Effector memory CD4-positive, alpha-beta T cell (primary cell): ENCODE measurements around the gene TRAPPC11.
"Not testable (repeated sequence)": the region's sequence is repeated elsewhere in the genome, so short reads cannot be mapped to it uniquely, and the experiment has no call there.

Experiments used
- DNase-seq, 3 donors: peaks; one replicate each; pipeline ENCODE4 v3.0.0-alpha.2; 2020
- H3K27ac ChIP-seq: 2 replicates; pipeline ENCODE4 v1.7.0; 2013; ENCODE audit warnings: mild to moderate bottlenecking, low read length, moderate library complexity; ENCODE audit not compliant: insufficient read depth, poor library complexity, severe bottlenecking
- H3K27me3 ChIP-seq: replicated peaks from 2 replicates; pipeline ENCODE4 v1.7.0; 2013; ENCODE audit warnings: mild to moderate bottlenecking, low read length; ENCODE audit not compliant: insufficient read depth, control insufficient read depth, poor library complexity, severe bottlenecking
- H3K36me3 ChIP-seq: 2 replicates; pipeline ENCODE4 v1.7.0; 2013; ENCODE audit warnings: mild to moderate bottlenecking, low read length, moderate library complexity; ENCODE audit not compliant: control insufficient read depth, insufficient read depth
- H3K4me1 ChIP-seq: 2 replicates; pipeline ENCODE4 v1.7.0; 2013; ENCODE audit warnings: low read length, mild to moderate bottlenecking; ENCODE audit not compliant: control insufficient read depth, insufficient read depth, poor library complexity, severe bottlenecking
- H3K4me3 ChIP-seq: 2 replicates; pipeline ENCODE4 v1.7.0; 2013; ENCODE audit warnings: low read length, low read depth, mild to moderate bottlenecking; ENCODE audit not compliant: insufficient read depth, poor library complexity, severe bottlenecking
- H3K9me3 ChIP-seq: 2 replicates; pipeline ENCODE4 v1.7.0; 2013; ENCODE audit warnings: mild to moderate bottlenecking, low read length, moderate library complexity; ENCODE audit not compliant: control insufficient read depth

The TRAPPC11 gene

DNA sequence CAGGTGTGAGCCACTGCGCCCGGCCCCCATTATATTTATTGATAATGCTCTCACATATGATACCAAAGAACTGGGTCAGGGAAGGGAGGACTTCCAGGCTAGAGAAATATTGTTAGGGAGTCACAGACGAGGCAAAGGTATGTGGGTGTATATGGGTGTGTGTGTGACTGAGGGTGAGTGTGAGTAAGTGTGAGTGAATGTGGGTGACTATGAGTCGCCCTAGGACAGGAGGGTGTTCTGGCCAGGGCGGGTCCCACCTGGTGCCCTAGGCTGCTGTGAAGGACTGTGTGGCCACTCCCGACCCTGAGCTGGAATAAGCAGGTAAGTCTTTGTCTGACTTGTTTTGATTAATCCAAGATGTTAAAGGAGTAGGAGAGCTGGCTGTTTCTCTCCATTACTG is 34.5 kb upstream of the TRAPPC11 start:
- Histone ChIP-seq H3K4me1 (no peaks in the 10 kb centered on the region), H3K36me3 (no peaks in the 10 kb centered on the region), H3K4me3 (no peak overlapping the region), H3K27me3 (no peaks in the 10 kb centered on the region), H3K9me3 (no peaks in the 10 kb centered on the region), H3K27ac (no peak overlapping the region)
- DNase-seq, result no peak

DNA sequence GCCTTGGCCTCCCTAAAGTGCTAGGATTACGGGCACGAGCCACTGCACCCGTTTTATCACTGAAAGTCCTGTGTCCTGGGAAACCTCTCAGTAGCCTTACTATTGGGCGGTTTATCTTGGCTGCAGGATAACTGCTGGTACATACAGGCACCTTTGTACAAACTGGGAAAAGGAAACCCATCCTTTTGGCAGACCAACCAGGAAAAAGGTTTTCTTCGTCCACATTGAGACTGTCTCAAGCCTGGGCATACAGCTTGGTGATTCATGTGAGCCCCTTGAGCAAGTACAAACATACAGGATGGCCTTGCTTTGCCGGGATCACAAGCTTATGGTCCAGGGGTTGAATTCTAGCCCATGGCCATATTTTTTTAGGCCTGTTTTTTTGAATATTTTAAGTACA is 32.9 kb upstream of the TRAPPC11 start:
- Histone ChIP-seq H3K36me3 (no peaks in the 10 kb centered on the region), H3K9me3 (no peaks in the 10 kb centered on the region), H3K27ac (no peak overlapping the region), H3K4me1 (no peaks in the 10 kb centered on the region), H3K4me3 (no peak overlapping the region), H3K27me3 (no peaks in the 10 kb centered on the region)
- no peak for DNase-seq

DNA sequence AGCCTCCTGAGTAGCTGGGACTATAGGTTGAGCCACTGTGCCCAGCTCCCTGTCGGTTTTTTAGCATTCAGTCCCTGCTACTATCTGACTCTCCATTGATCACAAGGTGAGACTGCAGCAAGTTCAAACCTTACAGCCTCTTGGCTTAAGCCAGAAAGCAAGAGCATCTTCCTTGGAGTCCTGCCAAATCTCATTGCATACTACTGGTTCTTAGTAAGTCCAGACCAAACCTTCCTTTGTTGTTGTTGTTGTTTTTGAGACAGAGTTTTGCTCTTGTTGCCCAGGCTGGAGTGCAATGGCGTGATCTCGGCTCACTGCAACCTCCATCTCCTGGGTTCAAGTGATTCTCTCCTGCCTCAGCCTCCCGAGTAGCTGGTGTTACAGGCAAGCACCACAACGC is 31.8 kb upstream of the TRAPPC11 start:
- DNase-seq, H3K27ac ChIP-seq, H3K9me3 ChIP-seq, H3K4me1 ChIP-seq, H3K4me3 ChIP-seq, H3K36me3 ChIP-seq, H3K27me3 ChIP-seq: not testable (repeated sequence)

DNA sequence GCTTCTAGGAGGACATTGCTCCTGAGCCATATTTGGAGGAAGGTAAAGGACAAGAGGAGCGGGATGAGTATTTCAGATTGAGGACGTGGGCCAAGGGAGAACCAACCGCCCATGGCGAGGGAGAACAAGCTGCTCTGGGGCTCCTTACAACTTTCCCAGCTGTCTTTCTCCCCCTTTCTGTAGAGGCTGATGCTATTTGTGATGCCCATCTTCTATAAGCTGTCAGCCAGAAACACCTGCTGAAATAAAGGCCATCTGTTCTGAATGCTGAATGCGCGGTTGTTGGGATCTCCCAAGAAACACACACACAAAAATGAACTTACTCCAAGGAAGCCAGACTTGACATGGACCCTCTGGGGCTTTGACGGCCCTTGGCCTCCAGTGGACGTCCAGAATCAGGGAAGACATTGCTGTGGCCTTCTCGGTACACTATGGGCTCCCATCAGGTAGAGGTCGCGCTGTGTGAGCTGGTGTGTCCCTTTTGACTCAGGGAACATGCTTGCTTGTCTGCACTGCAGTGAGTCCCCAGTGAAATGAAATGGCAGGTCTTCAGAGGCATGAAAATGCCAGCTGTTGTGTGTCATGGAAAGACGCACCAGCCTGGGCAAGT is 31.0 kb upstream of the TRAPPC11 start:
- Histone ChIP-seq H3K4me3 (no peak overlapping the region), H3K4me1 (no peaks in the 10 kb centered on the region), H3K9me3 (no peaks in the 10 kb centered on the region), H3K36me3 (no peaks in the 10 kb centered on the region), H3K27ac (no peak overlapping the region), H3K27me3 (no peaks in the 10 kb centered on the region)
- no peak for DNase-seq

DNA sequence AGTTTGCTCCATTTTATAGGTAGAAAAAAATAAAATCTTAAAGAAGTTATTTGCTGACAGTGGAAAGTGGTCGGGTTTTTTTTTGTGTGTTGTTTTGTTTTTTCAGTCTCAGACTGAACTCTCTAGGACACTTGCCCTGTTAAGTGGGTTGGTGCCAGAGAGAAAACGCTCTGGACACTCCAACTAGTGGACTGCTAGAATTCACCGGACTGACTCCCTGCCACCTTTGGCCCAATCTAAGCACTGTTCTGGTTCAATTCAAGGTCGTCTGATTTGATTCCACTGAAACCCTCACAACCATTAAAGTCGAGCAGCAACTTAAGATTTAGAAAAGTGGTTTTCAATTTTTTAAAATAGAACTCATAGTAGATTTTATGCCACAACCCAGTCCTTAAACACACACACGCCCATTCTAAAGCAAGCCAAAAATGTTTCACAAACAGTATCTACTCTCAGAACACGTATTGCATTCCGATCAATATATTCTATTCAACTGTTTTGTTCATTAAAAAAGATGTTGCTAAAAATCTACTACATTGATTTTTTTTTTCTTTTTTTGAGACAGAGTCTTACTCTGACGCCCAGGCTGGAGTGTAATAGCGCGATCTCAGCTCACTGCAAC is 27.4 kb upstream of the TRAPPC11 start:
- no peaks in the 10 kb centered on the region for H3K27me3 ChIP-seq
- H3K36me3 ChIP-seq, result no peaks in the 10 kb centered on the region
- H3K4me1 ChIP-seq, result no peaks in the 10 kb centered on the region
- H3K27ac ChIP-seq, result no peak overlapping the region
- no peak overlapping the region for H3K4me3 ChIP-seq
- no peaks in the 10 kb centered on the region for H3K9me3 ChIP-seq
- DNase-seq, result no peak

DNA sequence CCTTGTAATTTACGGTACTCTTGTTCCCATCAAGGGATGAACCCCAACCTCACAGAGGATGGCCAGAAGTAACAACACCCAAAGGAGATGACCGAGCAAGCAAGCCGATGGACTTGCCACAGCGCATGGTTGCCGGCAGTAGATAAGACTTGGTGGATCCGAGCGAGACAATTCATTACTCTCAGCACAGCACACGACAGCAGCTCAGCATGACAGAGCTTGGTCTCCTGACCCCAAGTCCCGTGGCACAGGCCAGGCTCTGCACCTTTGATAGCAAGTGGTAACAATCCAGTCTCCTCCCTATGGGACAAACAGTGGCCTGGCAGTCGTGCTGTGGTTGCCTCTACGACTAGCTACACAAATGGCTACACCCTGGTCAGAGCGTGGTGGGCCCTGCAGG is 26.4 kb upstream of the TRAPPC11 start:
- no peaks in the 10 kb centered on the region for H3K27me3 ChIP-seq
- no peak overlapping the region for H3K27ac ChIP-seq
- H3K36me3 ChIP-seq, result no peaks in the 10 kb centered on the region
- H3K4me3 ChIP-seq, result no peak overlapping the region
- no peaks in the 10 kb centered on the region for H3K9me3 ChIP-seq
- H3K4me1 ChIP-seq, result no peaks in the 10 kb centered on the region
- no peak for DNase-seq

DNA sequence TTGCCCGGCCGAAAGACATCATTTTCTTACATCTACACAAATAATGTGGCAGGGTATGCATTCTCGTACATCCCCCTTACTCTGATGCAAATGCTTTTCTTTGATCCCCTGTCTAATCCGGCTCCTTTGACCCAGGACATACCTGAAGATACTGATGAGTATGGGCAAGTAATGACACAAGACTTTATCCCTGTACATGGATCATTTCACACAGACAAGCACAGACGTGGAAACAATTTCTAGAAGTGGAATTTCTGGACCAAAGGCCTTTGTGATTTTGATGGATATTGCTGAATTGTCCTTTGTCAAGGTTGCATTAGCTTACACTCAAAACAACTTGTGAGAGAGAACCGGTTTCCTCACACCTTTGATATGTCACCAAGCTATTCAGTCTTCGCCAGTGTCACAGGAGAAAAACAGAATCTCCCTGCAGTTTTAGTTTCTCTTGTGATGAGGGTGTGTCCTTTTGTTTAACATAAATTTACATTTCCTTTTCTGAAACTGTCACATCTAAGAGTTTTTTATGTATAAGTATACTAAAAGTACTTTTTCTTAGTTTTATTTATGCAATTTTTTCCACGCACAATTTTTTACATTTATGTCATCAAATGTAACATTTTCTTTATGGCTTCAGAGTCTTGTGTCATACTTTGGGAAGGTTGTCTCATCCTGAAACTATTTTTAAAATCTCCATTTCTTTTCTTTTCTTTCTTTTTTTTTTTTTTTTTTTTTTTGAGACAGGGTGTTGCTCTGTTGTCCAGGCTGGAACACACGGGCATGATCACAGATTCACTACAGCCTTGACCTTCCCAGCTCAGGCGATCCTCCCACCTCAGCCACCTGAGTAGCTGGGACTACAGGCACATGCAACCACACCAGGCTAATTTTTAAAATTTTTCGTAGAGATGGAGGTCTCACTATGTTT is 25.4 kb upstream of the TRAPPC11 start:
- no peaks in the 10 kb centered on the region for H3K4me1 ChIP-seq
- no peaks in the 10 kb centered on the region for H3K36me3 ChIP-seq
- no peak for DNase-seq
- H3K27me3 ChIP-seq, result no peaks in the 10 kb centered on the region
- H3K27ac ChIP-seq, result no peak overlapping the region
- H3K9me3 ChIP-seq, result no peaks in the 10 kb centered on the region
- H3K4me3 ChIP-seq, result no peak overlapping the region

DNA sequence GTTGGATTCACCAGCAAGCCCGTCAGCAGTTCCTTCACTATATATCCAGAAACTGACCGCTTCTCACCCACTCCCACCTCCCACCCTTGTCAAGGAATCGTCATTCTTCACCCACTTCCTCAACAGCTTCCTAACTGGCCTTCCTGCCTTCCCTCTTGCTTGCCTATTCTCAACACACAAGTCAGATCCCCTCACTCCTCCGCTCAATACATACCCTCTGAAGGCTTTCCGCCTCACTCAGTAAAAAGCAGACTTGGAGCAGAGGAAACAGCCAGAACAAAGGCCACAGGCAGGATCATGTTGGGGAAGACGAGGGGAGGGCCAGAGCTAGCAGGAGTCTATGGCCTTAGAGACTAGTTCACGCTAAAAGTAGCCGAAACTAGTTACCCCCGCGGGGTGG is 23.8 kb upstream of the TRAPPC11 start:
- H3K9me3 ChIP-seq, result no peaks in the 10 kb centered on the region
- peaks cover 5% of the 10 kb centered on the region for H3K36me3 ChIP-seq
- H3K4me1 ChIP-seq, result no peaks in the 10 kb centered on the region
- no peak for DNase-seq
- H3K27ac ChIP-seq, result no peak overlapping the region
- H3K27me3 ChIP-seq, result no peaks in the 10 kb centered on the region
- H3K4me3 ChIP-seq, result no peak overlapping the region

DNA sequence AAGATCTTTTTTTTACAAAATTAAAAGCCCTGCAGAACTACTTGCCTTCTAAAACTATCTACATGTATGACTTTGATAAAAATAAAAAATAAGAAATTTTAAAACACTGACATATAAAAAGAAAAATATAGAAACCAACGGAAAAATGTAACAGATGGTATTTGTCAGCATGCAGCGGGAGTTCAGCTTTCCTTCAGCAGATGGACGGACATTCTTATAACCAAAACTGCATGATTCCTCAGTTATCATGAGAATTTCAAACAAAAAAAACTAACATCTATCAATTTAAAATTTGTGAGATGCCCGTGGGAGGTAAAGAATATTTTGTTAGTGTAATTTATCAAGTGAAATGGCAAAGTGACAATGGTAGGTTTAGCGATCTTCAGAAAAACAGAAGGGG is 23.4 kb upstream of the TRAPPC11 start:
- Histone ChIP-seq H3K4me1 (no peaks in the 10 kb centered on the region), H3K9me3 (no peaks in the 10 kb centered on the region), H3K4me3 (no peak overlapping the region), H3K27ac (no peak overlapping the region), H3K36me3 (peaks cover 5% of the 10 kb centered on the region), H3K27me3 (no peaks in the 10 kb centered on the region)
- no peak for DNase-seq

DNA sequence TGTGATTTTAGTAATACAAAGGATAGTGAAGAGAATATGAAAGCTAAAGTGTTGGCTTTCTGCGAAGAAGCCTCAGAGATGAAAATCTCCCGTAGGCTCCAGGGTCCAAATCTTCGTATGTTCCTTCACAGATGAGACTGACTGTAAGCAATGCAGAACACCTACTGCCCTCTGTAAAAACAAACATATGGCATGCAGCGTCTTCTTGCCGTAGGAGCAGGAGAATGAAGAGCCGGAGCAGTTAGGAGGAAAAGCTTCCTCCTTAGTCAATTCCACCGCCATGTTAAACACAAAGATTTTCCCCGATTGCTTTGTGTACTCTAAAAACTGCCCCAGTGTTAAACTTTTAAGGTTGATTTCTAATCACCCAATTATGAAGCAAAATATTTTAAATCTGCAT is 22.6 kb upstream of the TRAPPC11 start:
- DNase-seq, result no peak
- H3K27ac ChIP-seq, result no peak overlapping the region
- H3K4me3 ChIP-seq, result no peak overlapping the region
- no peaks in the 10 kb centered on the region for H3K4me1 ChIP-seq
- no peaks in the 10 kb centered on the region for H3K9me3 ChIP-seq
- no peaks in the 10 kb centered on the region for H3K27me3 ChIP-seq
- H3K36me3 ChIP-seq, result peaks cover 5% of the 10 kb centered on the region
